Spleen (tissue), 7 donors: Measurements from ENCODE around the gene DSTYK.

Experiments used
- CTCF ChIP-seq, 11 experiments: fragments of 200-600 bp in 7 of 11; fragments of 450-650 bp in 4 of 11; sonication (generic) in 4 of 11; IDR thresholded peaks in 8 of 11; conservative IDR thresholded peaks in 3 of 11; 1 replicate in 7 of 11; 2 replicates in 4 of 11; pipeline versions ENCODE4 v1.4.0 to v1.8.0; 2016 to 2021; ENCODE audit warnings: antibody characterized with exemption in 11 of 11, inconsistent platforms in 4 of 11, mild to moderate bottlenecking in 1 of 11
- POLR2A ChIP-seq, 3 donors: fragments of 450-650 bp; IDR thresholded peaks; one replicate each; pipeline ENCODE4 v1.5.1; 2017; ENCODE audit warnings: antibody characterized with exemption in 3 of 3, mild to moderate bottlenecking in 1 of 3
- POLR2AphosphoS5 ChIP-seq, 3 donors: sonication (generic); formaldehyde crosslinking; IDR thresholded peaks; one replicate each; pipeline ENCODE4 v1.5.1; 2017; ENCODE audit warnings: antibody characterized with exemption in 3 of 3
- donor health status: DM: no; HTN: no; CAD: no; lungs with moderate emphysema.
- donor health status: DM: no; HTN: no; CAD: no.
- donor health status: DM: no; HTN: no; CAD: no.

- no peak for TF ChIP-seq CTCF (IDR thresholded peaks at IDR 0.05 in 8 of 11, conservative IDR thresholded peaks at IDR 0.05 in 3 of 11)
- no peak for TF ChIP-seq POLR2AphosphoS5 (IDR thresholded peaks at IDR 0.05)
- no peak for TF ChIP-seq POLR2A (IDR thresholded peaks at IDR 0.05)
These were observed 116.1 kb downstream of the DSTYK start for GRCh38 chr1:205095422-205095821.
